ENCODE data around the gene CSGALNACT2. TPM values are rescaled to one million over a fixed set of nuclear protein-coding genes. Genes with fewer than 3 reads are reported as not detected.
"Not testable (repeated sequence)": the region's sequence is repeated elsewhere in the genome, so short reads cannot be mapped to it uniquely, and the experiment has no call there.

The CSGALNACT2 gene
- total RNA-seq, 1 experiment from 2014 or later: 5.1 TPM

DNA sequence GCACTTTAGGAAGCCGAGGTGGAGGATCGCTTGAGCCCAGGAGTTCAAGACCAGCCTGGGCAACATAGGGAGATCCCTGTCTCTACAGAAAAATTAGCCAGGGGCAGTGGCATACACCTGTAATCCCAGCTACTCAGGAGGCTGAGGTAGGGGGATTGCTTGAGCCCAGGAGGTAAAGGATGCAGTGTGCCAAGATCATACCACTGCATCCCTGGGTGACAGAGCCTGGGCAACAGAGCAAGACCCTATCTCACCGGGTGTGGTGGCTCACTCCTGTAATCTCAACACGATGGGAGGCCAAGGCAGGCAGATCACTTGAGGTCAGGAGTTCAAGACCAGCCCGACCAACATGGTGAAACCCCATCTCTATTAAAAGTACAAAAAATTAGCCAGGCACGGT lies 82.0 kb downstream of the CSGALNACT2 start:
- H3K9me3 Mint-ChIP-seq; H3K27me3 Mint-ChIP-seq (ENCODE audit: low read depth); ATAC-seq; DNase-seq (ENCODE audit: low spot score); H3K36me3 Mint-ChIP-seq; H3K27ac Mint-ChIP-seq; H3K4me3 Mint-ChIP-seq; H3K4me1 Mint-ChIP-seq: not testable (repeated sequence)
- POLR2A ChIA-PET: interaction anchor here (1.1 kb wide), 1 partner anchor 46 kb away, joined by 4 read pairs; no protein-coding TSS in a partner anchor
- peak; percentile 61; the same call in 1 of the 2 replicates for TF ChIP-seq ZNF121 (CRISPR knock-in tag; IDR thresholded peaks at IDR 0.05)
- CTCF ChIA-PET: interaction anchor here (0.6 to 3.4 kb wide), 7 partner anchors 15 to 118 kb away, joined by 3 to 73 read pairs (median 4); no protein-coding TSS in a partner anchor

DNA sequence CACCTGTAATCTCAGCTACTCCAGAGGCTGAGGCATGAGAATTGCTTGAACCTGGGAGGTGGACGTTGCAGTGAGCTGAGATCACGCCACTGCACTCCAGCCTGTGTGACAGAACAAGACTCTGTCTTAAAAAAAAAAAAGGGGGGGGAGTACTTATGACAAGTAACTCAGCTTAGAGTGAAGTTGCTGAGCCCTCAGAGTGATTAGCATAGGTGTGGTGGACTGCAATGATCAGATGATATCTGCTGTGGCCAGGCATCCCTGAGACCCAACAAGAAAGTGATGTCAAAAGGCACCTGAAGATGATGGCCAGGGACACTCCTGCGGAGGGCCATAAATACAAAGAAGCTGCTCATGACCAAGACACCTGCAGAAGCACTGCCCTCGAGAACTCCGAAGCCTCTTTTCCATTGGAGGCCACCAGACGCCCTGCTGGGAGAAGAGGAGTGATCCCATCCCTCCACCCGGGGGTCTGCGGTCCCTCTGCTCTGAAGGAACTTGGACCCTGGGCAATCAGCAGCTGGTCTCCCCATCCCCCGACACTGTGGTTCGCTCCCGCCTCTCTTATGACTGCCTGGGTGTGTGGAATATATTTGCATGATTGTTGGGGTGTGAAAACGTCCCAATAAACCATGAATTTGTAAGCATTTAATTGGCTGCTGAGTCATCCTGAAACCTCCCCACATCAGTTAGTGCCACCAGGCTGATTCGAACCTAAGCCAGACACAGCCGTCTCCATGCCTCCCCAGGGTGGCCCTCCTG lies 82.6 kb downstream of the CSGALNACT2 start:
- H3K4me3 Mint-ChIP-seq: no peak overlapping the region
- H3K36me3 Mint-ChIP-seq: no peaks in the 10 kb centered on the region
- DNase-seq (ENCODE audit: low spot score) (peak; percentile 8), ATAC-seq (no peak)
- H3K27ac Mint-ChIP-seq: no peak overlapping the region
- H3K4me1 Mint-ChIP-seq: peaks cover 8% of the 10 kb centered on the region
- ChIA-PET CTCF (interaction anchor here (0.6 to 3.9 kb wide), 24 partner anchors 8 to 189 kb away, joined by 3 to 73 read pairs (median 5); partner anchors contain the start of genes HNRNPF and RASGEF1A), POLR2A (interaction anchor here (0.8 to 1.1 kb wide), 2 partner anchors 45 to 46 kb away, joined by 3 to 4 read pairs; no protein-coding TSS in a partner anchor)
- no peaks in the 10 kb centered on the region for H3K27me3 Mint-ChIP-seq (ENCODE audit: low read depth)
- TF ChIP-seq, protein P1, sequence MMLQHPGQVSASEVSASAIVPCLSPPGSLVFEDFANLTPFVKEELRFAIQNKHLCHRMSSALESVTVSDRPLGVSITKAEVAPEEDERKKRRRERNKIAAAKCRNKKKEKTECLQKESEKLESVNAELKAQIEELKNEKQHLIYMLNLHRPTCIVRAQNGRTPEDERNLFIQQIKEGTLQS (CRISPR knock-in tag; conservative IDR thresholded peaks at IDR 0.05): no peak
- TF ChIP-seq, protein P2, sequence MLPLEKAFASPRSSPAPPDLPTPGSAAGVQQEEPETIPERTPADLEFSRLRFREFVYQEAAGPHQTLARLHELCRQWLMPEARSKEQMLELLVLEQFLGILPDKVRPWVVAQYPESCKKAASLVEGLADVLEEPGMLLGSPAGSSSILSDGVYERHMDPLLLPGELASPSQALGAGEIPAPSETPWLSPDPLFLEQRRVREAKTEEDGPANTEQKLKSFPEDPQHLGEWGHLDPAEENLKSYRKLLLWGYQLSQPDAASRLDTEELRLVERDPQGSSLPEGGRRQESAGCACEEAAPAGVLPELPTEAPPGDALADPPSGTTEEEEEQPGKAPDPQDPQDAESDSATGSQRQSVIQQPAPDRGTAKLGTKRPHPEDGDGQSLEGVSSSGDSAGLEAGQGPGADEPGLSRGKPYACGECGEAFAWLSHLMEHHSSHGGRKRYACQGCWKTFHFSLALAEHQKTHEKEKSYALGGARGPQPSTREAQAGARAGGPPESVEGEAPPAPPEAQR (CRISPR knock-in tag; IDR thresholded peaks at IDR 0.05): no peak
- TF ChIP-seq, protein P3, sequence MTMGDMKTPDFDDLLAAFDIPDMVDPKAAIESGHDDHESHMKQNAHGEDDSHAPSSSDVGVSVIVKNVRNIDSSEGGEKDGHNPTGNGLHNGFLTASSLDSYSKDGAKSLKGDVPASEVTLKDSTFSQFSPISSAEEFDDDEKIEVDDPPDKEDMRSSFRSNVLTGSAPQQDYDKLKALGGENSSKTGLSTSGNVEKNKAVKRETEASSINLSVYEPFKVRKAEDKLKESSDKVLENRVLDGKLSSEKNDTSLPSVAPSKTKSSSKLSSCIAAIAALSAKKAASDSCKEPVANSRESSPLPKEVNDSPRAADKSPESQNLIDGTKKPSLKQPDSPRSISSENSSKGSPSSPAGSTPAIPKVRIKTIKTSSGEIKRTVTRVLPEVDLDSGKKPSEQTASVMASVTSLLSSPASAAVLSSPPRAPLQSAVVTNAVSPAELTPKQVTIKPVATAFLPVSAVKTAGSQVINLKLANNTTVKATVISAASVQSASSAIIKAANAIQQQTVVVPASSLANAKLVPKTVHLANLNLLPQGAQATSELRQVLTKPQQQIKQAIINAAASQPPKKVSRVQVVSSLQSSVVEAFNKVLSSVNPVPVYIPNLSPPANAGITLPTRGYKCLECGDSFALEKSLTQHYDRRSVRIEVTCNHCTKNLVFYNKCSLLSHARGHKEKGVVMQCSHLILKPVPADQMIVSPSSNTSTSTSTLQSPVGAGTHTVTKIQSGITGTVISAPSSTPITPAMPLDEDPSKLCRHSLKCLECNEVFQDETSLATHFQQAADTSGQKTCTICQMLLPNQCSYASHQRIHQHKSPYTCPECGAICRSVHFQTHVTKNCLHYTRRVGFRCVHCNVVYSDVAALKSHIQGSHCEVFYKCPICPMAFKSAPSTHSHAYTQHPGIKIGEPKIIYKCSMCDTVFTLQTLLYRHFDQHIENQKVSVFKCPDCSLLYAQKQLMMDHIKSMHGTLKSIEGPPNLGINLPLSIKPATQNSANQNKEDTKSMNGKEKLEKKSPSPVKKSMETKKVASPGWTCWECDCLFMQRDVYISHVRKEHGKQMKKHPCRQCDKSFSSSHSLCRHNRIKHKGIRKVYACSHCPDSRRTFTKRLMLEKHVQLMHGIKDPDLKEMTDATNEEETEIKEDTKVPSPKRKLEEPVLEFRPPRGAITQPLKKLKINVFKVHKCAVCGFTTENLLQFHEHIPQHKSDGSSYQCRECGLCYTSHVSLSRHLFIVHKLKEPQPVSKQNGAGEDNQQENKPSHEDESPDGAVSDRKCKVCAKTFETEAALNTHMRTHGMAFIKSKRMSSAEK (CRISPR knock-in tag; IDR thresholded peaks at IDR 0.05; ENCODE audit: borderline replicate concordance): no peak
- no peak for TF ChIP-seq MXD4 (CRISPR knock-in tag; IDR thresholded peaks at IDR 0.05; ENCODE audit: borderline replicate concordance)
- no peak for TF ChIP-seq ZBTB21 (CRISPR knock-in tag; IDR thresholded peaks at IDR 0.05; ENCODE audit: borderline replicate concordance)
- no peak for TF ChIP-seq FOXJ3 (CRISPR knock-in tag; IDR thresholded peaks at IDR 0.05; ENCODE audit: borderline replicate concordance)
- no peak for TF ChIP-seq NFATC4 (CRISPR knock-in tag; IDR thresholded peaks at IDR 0.05)
- TF ChIP-seq TCF7 (CRISPR knock-in tag; IDR thresholded peaks at IDR 0.05; ENCODE audit: low read depth): no peak
- TF ChIP-seq FOXK1 (CRISPR knock-in tag; IDR thresholded peaks at IDR 0.05): no peak
- TF ChIP-seq RELA (CRISPR knock-in tag; IDR thresholded peaks at IDR 0.05; ENCODE audit: borderline replicate concordance): no peak
- no peak for TF ChIP-seq SMAD3 (CRISPR knock-in tag; IDR thresholded peaks at IDR 0.05; ENCODE audit: borderline replicate concordance)
- TF ChIP-seq ZNF317 (CRISPR knock-in tag; IDR thresholded peaks at IDR 0.05; ENCODE audit: borderline replicate concordance, low read depth): no peak
- no peak for TF ChIP-seq GABPB1 (CRISPR knock-in tag; IDR thresholded peaks at IDR 0.05)
- TF ChIP-seq, protein P4, sequence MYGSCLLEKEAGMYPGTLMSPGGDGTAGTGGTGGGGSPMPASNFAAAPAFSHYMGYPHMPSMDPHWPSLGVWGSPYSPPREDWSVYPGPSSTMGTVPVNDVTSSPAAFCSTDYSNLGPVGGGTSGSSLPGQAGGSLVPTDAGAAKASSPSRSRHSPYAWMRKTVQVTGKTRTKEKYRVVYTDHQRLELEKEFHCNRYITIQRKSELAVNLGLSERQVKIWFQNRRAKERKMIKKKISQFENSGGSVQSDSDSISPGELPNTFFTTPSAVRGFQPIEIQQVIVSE (CRISPR knock-in tag; IDR thresholded peaks at IDR 0.05; ENCODE audit: borderline replicate concordance): no peak
- no peaks in the 10 kb centered on the region for H3K9me3 Mint-ChIP-seq
